Prostate gland (tissue), 2 donors: ENCODE measurements around the gene ACTN4. TPM values are rescaled to one million over a fixed set of nuclear protein-coding genes. Genes with fewer than 3 reads are reported as not detected.
A peak's percentile ranks its signal among the peaks of the same experiment; 100 is the strongest.

Source experiments
- DNase-seq: peaks from one replicate; pipeline ENCODE4 v3.0.0-alpha.2; 2019; ENCODE audit warnings: low spot score
- H3K27ac ChIP-seq, 2 donors: fragments of 200-600 bp; sonication (generic); 2 replicates each; pipeline ENCODE4 v1.5.1; 2017 to 2019
- H3K27me3 ChIP-seq: fragments of 200-600 bp; sonication (generic); replicated peaks from 2 replicates; pipeline ENCODE4 v1.5.1; 2019; ENCODE audit not compliant: insufficient read depth
- H3K36me3 ChIP-seq, 2 donors: fragments of 200-600 bp; sonication (generic); 1 replicate in 1 of 2; 2 replicates in 1 of 2; pipeline versions ENCODE4 v1.5.1 to v1.8.1; 2017 to 2019
- H3K4me1 ChIP-seq: fragments of 200-600 bp; sonication (generic); replicated peaks from 2 replicates; pipeline ENCODE4 v1.5.1; 2019
- H3K4me3 ChIP-seq, 2 donors: fragments of 200-600 bp; sonication (generic); 2 replicates each; pipeline ENCODE4 v1.5.1; 2017 to 2019
- H3K9me3 ChIP-seq: fragments of 200-600 bp; sonication (generic); 2 replicates; pipeline ENCODE4 v1.5.1; 2017
- POLR2A ChIP-seq: fragments of 450-650 bp; IDR thresholded peaks from one replicate; pipeline ENCODE4 v1.6.1; 2016; ENCODE audit warnings: antibody characterized with exemption, mild to moderate bottlenecking
- POLR2AphosphoS5 ChIP-seq: sonication (generic); formaldehyde crosslinking; IDR thresholded peaks from one replicate; pipeline ENCODE4 v1.6.1; 2017; ENCODE audit warnings: antibody characterized with exemption
- WGBS: methylation state at CpG from one replicate; pipeline ENCODE4 v1.1.5; 2018; 5-methylcytosine and 5-hydroxymethylcytosine counted together
- intact Hi-C: fragments of 100-400 bp; cut with DNase I; formaldehyde crosslinking; loops from one replicate; pipeline ENCODE4 v1.14.2; 2022
- total RNA-seq, 2 donors: library from RNA; depleted of rRNA; stranded (reverse); fragments of >200 nt; gene quantifications; one replicate each; pipeline ENCODE4 v1.1.0, GENCODE V29; 2016
- TF ChIP-seq, protein P1 (sequence below), 4 experiments: fragments of 200-600 bp in 2 of 4; fragments of 450-650 bp in 2 of 4; sonication (generic) in 2 of 4; IDR thresholded peaks; 1 replicate in 3 of 4; 2 replicates in 1 of 4; pipeline ENCODE4 v1.5.1; 2016 to 2019; ENCODE audit warnings: antibody characterized with exemption in 4 of 4, mild to moderate bottlenecking in 2 of 4, moderate library complexity in 2 of 4

Gene ACTN4
- total RNA-seq, 2 donors from 2014 or later = 312 to 330 TPM

DNA sequence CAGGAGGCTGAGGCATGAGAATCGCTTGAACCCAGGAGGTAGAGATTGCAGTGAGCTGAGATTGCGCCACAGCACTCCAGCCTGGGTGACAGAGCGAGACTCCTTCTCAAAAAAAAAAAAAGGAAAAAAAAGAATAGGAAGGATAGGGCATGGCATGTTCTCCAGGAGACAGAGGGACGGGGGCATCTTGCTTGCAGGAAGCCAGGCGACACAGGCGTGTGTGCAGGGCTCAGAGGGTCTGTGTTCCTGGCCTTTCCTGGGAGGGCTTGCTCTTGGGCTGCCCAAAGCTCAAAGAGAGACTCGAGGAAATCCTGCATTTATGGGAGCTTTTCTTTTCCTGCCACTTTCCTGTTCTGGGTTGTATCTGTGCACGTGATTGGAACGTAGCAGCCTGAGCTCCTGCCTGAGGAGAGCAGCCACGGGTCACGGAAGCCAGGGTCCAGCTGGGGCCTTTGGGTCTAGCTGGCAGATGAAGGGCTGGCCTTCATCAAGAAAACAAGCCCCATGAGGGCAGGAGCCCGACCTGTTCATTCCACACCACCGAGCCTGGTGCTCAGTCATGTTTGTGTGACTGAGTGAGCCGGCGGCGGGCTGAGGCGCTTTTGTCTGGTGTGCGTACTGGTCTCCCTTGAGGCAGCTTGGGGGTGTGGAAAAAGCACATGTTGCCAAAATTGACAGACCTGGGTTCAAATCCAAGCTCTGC, 52.3 kb downstream of the ACTN4 start:
- TF ChIP-seq POLR2AphosphoS5 = no peak
- Histone ChIP-seq H3K4me1 (no peaks in the 10 kb centered on the region), H3K27me3 (no peaks in the 10 kb centered on the region), H3K36me3 (no peaks in the 10 kb centered on the region), H3K9me3 (no peaks in the 10 kb centered on the region), H3K4me3 (no peak overlapping the region), H3K27ac (peak overlapping the region; percentile 26 to 35)
- no peak for DNase-seq
- 86% methylated on average over 18 of the region's 18 CpGs for WGBS
- intact Hi-C loops = no loop called here

DNA sequence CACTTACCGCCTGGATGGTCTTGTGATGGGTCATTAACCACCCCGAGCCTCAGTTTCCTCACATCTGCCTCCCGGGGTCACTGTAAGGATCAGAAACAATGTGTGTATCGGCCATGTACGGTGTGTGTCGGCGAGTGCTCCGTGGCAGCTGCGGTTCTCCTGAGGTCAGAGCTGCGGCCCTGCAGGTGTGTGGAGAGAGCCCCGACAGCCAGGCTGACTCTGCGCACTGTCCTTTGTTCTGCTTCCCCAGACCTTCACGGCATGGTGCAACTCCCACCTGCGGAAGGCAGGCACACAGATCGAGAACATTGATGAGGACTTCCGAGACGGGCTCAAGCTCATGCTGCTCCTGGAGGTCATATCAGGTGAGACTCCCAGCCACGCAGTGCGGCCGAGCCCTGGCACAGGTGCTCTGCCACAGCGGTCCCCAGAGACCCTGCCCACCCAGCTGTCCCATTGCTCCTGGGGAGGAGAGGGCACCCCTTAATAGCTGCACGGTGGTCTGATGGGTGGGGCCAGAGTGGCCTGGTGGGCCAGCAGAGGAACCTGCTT, 53.0 kb downstream of the ACTN4 start:
- Histone ChIP-seq H3K4me3 (no peak overlapping the region), H3K27ac (peak overlapping the region; percentile 26 to 31), H3K27me3 (no peaks in the 10 kb centered on the region), H3K36me3 (peaks cover 0 to 2% of the 10 kb centered on the region in 2 donors), H3K4me1 (no peaks in the 10 kb centered on the region), H3K9me3 (no peaks in the 10 kb centered on the region)
- intact Hi-C loops = no loop called here
- DNase-seq = no peak
- TF ChIP-seq POLR2AphosphoS5 (no peak), POLR2A (no peak)
- TF ChIP-seq, protein P1, sequence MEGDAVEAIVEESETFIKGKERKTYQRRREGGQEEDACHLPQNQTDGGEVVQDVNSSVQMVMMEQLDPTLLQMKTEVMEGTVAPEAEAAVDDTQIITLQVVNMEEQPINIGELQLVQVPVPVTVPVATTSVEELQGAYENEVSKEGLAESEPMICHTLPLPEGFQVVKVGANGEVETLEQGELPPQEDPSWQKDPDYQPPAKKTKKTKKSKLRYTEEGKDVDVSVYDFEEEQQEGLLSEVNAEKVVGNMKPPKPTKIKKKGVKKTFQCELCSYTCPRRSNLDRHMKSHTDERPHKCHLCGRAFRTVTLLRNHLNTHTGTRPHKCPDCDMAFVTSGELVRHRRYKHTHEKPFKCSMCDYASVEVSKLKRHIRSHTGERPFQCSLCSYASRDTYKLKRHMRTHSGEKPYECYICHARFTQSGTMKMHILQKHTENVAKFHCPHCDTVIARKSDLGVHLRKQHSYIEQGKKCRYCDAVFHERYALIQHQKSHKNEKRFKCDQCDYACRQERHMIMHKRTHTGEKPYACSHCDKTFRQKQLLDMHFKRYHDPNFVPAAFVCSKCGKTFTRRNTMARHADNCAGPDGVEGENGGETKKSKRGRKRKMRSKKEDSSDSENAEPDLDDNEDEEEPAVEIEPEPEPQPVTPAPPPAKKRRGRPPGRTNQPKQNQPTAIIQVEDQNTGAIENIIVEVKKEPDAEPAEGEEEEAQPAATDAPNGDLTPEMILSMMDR (IDR thresholded peaks at IDR 0.05) = no peak
- 69% methylated on average over 20 of the region's 22 CpGs for WGBS

DNA sequence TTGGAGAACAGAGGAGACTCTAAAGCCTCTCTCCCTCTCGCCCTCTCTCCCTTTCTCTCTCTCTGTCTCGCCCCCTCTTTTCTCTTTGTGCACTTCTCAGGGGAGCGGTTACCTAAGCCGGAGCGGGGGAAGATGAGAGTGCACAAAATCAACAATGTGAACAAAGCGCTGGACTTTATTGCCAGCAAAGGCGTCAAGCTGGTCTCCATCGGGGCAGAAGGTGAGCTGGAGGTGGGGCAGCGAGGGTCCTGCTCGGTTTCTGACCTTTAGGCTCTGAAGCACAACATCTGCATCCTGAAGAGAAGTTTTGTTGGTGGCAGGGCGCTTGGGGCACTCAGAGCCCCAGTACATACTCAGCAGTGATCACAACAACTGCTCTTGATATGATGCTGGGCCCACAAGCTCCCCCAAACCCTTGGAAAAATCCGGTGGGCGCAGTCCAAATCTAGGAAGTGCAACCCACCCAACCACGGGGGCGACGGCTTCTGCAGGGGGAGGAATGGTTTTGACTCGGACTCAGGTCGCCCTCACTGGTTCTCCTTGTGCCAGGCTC, 53.5 kb downstream of the ACTN4 start:
- no peaks in the 10 kb centered on the region for H3K9me3 ChIP-seq
- TF ChIP-seq POLR2A (no peak), POLR2AphosphoS5 (no peak)
- TF ChIP-seq, protein P1 (IDR thresholded peaks at IDR 0.05) = no peak

DNA sequence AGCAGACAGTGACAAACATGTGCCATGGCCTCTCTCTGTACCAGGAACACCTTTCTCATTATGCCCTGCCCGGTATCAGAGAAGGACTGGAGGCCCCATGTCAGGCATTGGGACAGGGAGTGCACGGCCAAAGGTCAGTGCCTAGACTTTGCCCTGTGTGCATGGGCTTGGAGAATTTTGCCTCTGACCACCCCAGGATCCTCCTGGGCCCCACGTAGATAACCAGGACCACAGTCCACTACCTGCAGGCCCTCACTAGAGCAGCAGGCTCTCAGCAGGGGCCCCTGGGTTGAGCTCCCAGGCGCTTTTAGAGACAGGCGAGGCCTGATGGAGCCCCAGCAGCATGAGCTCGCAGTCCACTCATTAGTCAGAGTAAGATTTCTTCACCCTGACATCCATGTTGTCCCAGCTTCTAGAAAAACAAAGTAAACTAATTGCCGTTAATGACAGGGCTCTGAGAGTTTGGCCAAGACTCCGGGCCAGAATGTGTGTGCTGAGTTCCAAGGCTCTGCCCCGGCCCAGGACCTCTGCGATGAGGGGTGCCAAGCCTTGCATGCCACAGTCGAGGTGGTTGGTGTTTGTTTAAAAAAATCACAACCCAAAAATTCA, 54.1 kb downstream of the ACTN4 start:
- intact Hi-C loops = no loop called here
- no peak for DNase-seq
- no peaks in the 10 kb centered on the region for H3K27me3 ChIP-seq
- WGBS = 52% methylated on average over 11 of the region's 11 CpGs
- H3K4me3 ChIP-seq = no peak overlapping the region
- TF ChIP-seq POLR2AphosphoS5 (no peak), POLR2A (no peak)
- TF ChIP-seq, protein P1 (IDR thresholded peaks at IDR 0.05) = no peak
- peak overlapping the region; percentile 26 to 31 for H3K27ac ChIP-seq
- H3K9me3 ChIP-seq = no peaks in the 10 kb centered on the region
- H3K4me1 ChIP-seq = no peaks in the 10 kb centered on the region
- H3K36me3 ChIP-seq = peaks cover 0 to 6% of the 10 kb centered on the region in 2 donors

More for the DNA sequence above, 53.5 kb downstream of the ACTN4 start:
- H3K27ac ChIP-seq = peak overlapping the region; percentile 26 to 31
- intact Hi-C loops = no loop called here
- peaks cover 0 to 6% of the 10 kb centered on the region in 2 donors for H3K36me3 ChIP-seq
- H3K4me3 ChIP-seq = no peak overlapping the region
- H3K4me1 ChIP-seq = no peaks in the 10 kb centered on the region
- H3K27me3 ChIP-seq = no peaks in the 10 kb centered on the region
- 66% methylated on average over 18 of the region's 18 CpGs for WGBS
- DNase-seq = no peak

DNA sequence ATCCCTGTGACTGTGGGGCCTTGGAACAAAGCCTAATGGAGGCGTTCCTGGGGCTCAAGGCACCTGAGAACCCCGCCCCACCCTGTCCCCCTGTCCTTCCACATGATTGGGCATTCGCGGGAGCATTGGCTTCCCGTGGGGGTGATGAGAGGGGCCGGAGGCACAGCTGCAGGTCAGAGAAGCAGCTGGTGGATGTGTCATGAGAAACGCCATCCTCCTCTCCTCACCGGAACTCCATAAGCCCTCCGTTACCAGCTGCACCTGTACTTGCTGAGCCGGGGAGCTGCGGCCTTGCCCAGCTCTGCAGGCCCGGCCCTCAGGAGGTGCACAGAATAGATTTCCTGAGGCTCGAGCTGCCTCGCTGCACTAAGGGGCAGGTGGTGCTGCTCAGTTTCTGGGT, 54.8 kb downstream of the ACTN4 start:
- WGBS = 70% methylated on average over 14 of the region's 14 CpGs
- DNase-seq = no peak
- Histone ChIP-seq H3K4me1 (peaks cover under 1% of the 10 kb centered on the region), H3K9me3 (no peaks in the 10 kb centered on the region), H3K27ac (peak overlapping the region in 1 of 2 donors; percentile 26), H3K4me3 (no peak overlapping the region), H3K27me3 (no peaks in the 10 kb centered on the region), H3K36me3 (peaks cover 0 to 6% of the 10 kb centered on the region in 2 donors)
- TF ChIP-seq POLR2AphosphoS5 (no peak), POLR2A (no peak)
- TF ChIP-seq, protein P1 (IDR thresholded peaks at IDR 0.05) = no peak
- intact Hi-C loops = no loop called here
